OCI-LY7 (cell line): ENCODE results near the gene SYT2.

Experiments
- EZH2phosphoT487 ChIP-seq: fragments of 200-600 bp; sonication (generic); IDR thresholded peaks from 2 replicates; pipeline ENCODE4 v1.6.1; 2018; ENCODE audit warnings: low read depth, borderline replicate concordance, mild to moderate bottlenecking, mixed run types, antibody characterized with exemption, low read length, moderate library complexity, mixed read lengths
- TF ChIP-seq, protein P1 (sequence below): fragments of 200-600 bp; sonication (generic); conservative IDR thresholded peaks from 2 replicates; pipeline ENCODE4 v1.5.1; 2014; ENCODE audit warnings: mild to moderate bottlenecking, antibody characterized with exemption, low read length, moderate library complexity, mixed read lengths

DNA sequence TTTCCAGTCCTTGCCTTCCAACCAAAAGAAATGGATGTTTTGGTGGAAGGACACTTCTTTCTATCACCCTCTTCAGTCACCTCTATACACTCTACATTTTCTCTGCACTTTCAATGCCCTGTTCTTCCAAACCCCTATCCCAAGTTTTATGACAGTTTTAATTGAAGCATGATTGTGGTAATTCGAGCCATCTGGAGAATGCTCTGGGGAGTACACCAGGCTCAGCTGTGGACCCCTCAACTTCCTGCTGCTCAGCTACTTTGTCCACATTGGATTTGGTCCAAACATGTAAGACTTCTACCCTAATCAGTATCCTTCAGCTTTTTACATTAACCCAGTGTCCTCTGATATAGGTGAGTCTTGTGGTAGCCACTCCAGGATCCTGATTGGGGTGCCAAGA, 129.6 kb downstream of the SYT2 start:
- TF ChIP-seq, protein P1, sequence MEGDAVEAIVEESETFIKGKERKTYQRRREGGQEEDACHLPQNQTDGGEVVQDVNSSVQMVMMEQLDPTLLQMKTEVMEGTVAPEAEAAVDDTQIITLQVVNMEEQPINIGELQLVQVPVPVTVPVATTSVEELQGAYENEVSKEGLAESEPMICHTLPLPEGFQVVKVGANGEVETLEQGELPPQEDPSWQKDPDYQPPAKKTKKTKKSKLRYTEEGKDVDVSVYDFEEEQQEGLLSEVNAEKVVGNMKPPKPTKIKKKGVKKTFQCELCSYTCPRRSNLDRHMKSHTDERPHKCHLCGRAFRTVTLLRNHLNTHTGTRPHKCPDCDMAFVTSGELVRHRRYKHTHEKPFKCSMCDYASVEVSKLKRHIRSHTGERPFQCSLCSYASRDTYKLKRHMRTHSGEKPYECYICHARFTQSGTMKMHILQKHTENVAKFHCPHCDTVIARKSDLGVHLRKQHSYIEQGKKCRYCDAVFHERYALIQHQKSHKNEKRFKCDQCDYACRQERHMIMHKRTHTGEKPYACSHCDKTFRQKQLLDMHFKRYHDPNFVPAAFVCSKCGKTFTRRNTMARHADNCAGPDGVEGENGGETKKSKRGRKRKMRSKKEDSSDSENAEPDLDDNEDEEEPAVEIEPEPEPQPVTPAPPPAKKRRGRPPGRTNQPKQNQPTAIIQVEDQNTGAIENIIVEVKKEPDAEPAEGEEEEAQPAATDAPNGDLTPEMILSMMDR, result no peak
- TF ChIP-seq EZH2phosphoT487, result no peak
